GM19351 (cell line): ENCODE results near the gene MYOCD.

ENCODE experiments used
- ATAC-seq: cut with Tn5 transposase; IDR thresholded peaks from one replicate; pipeline ENCODE4 v1.9.1; 2021; ENCODE audit warnings: mild to moderate bottlenecking, moderate library complexity; ENCODE audit not compliant: unreplicated experiment

MYOCD gene

DNA sequence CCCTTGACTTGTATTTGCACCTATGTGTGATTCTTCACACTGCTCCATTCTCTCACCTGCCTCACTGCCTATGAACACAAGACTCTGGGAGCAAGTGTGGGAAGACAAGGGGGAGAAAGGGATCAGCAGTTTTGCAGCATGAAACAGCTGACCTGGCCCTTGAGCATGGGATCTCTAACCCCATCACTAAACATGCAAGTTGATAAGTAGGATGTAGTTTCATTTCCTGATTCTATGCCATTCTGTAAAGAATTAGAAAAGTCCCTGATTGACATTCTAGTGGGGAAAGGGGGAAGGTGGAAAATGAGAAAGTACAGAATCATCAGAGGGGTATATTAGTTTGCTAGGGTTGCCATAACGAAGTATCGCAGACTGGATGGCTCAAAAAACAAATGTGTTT is 25.3 kb upstream of the MYOCD start:
- no peak for ATAC-seq

DNA sequence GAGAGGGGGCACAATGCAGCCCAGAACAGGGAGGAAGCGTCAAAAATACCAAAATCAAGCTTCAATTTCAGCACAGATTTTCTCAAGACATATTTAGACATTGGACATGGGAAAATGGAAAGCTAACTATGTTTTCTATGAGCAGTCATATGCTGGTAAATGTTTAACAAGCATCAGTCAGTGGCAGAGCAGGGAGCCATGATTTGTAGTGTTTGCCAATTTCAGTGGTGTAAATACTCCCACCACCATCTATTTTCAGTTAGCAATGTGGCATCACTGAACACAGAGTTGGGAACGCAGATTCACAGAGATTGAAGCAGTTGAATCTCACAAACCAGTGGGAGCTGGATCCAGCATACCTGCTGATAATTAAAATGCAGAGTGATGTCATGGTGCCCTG is 24.6 kb upstream of the MYOCD start:
- no peak for ATAC-seq

DNA sequence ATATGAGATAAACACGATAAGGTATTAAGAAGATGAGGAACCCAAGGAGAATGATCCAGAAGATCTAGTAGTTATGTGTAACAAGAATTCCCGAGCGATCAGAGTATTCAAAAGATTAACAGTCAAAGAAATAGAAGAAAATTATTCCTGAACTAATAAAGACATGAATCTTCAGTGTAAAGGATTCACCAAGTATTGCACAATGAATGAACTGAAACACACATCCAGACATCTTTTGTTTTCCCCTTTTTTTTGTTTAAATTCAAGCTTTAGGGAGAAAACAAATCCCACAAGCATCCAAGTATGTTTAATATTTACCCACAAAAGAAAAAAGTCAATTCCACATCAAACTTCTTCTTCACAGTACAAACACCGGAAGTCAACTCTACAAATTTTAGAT is 23.7 kb upstream of the MYOCD start:
- ATAC-seq: no peak

DNA sequence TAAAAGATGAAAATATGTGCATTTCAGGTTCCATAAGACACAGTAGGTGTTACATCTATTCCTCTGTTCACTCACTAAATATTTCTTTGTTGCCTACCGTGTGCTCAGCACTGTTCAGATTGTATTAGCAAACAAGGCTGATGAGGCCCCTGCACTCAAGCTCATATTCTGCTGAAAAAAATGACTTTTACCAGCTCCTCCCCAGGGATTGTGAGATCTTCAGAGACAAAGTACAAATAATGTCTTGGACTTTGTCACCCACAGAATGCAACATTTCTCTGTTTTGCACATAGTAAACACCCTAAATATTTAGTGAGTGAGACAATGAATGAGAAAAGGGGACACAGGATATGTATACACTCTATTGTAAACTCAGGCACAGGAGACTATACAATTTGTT is 21.9 kb upstream of the MYOCD start:
- no peak for ATAC-seq

DNA sequence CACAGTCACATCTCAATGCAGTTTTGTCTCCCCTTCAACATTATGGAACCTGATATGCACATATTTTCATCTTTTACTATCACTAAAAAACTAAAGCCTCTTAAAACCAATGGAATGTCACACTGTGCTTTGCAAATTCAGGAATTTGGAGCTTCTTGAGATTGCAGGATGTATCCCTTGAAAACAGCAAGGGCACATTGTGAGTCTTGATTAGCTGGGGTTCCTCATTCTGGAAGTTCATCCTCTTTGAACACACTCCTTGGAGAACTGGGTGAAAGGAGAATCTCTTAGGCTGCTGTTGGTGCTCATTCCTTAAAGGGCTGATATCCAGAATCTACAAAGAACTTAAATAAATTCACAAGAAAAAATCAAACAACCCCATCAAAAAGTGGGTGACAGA is 21.1 kb upstream of the MYOCD start:
- ATAC-seq: no peak

DNA sequence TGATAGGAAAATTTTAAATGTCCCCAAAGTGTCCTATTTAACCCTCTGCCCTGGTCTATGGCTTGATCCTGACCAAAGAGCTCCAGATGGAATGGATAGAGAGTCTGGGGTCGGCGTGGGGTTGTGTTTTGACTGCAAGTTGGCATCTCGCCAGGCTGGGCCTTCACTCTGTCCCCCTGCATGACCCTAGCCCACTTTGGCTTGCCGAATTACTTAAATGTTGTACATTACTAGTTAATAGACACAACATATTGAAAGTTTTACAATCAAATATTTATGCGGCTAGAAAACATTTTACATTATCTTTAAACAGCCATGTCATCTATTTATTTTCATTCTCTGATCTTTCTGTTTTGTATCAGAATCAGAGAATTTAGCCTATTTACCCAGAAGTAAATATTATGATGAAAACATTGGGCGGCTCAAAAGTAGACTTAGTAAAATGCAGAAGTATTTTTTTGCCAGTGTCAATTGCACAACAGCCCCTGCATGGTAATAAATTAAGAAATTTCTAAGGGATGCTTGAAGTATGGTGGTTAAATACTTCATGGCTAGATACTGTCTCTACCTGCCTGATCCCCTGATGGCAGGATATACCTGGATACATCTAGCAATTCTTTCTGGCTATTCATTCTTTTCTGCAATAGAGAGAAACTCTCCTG is 18.8 kb upstream of the MYOCD start:
- ATAC-seq: no peak

DNA sequence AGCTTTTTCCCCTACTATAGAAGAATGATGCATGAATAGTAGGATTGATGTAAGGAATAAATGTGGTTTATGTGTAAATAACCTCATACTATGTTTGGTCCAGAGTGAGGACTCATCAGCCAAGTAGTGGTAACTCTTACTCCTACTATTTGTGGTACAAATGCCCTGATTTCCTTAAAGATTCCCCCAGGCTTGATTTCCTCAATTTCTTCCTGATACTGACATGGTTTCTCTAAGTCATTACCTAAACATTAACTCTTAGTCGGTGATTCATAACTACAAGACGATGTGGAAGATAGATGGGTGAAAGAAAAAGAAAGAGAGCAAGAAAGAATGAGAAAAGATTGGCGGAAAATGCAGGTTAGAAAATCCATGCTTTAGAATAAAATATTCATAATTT is 17.2 kb upstream of the MYOCD start:
- no peak for ATAC-seq

DNA sequence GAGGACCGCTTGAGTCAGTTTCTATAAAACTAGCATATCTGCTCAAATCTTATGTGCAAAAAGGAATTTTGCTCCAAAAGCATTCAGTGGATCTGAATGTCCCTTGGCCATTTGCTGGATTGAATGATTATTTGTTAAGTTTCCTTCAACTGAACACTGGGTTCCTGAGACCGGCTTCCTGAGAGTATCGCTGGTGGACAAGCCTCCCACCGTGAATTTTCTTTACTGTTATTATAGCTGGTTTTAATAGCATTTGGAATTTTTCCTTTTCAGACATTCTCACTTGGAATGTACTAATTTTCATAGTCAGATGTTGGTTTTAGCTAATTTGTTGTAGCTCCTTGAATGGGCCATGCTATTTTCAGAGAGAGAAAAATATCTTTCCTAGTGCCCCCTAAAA is 9.8 kb upstream of the MYOCD start:
- ATAC-seq: no peak

DNA sequence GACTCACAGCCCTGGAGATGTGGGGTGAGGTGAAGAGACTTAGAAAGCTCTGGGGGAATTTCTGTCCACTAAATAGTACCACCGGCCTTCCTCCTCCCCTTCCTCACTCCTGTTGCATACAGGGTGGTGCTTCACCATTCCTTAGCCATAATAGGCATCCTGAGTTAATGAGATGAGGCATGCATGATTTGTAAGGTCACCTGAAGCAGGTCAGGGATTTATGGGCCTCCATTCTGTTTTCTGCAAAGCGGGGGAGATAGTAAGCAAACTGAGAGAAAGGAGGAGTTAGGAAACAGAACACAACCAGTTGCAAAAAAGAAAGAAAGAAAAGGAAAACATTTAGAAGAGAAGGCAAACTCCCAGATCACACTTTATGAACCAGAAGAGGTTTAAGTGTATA is 9.3 kb upstream of the MYOCD start:
- ATAC-seq: no peak

DNA sequence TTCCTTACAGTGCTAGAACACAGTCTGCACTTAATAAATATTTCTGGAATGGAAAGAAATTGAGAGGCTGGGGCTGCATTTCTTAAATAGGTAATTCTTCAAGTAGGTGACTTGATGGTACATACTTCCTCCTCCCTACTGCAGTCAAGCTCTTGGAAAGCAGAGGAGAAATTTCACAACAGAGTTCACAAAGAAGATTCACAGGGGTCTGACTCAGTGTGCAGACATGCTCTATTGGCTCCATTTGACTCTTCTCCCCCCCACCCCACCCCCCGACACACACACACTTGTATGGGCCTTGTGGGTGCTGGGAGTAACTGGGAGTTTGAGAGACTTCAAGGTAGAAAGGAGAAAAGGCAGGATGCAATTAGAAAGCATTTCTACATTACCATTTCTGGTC is 6.2 kb upstream of the MYOCD start:
- ATAC-seq: no peak

DNA sequence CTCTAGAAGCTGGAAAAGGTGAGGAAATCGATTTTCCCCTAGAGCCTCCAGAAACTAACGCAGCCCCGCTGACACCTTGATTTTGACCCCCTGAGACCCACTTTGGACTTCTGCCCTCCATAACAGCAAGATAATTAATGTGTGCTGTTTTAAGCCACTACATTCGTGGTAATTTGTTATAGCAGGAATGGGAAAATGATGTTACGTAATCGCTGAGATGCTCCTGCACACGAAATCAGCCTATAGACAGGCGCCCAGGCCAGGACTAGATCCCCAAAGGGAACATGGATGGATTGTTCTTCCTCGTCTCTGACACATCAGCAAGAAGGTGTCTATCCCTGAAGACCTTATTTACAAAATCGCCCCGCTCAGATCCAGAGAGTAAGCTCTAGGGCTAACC is 1.4 kb upstream of the MYOCD start:
- ATAC-seq: no peak

DNA sequence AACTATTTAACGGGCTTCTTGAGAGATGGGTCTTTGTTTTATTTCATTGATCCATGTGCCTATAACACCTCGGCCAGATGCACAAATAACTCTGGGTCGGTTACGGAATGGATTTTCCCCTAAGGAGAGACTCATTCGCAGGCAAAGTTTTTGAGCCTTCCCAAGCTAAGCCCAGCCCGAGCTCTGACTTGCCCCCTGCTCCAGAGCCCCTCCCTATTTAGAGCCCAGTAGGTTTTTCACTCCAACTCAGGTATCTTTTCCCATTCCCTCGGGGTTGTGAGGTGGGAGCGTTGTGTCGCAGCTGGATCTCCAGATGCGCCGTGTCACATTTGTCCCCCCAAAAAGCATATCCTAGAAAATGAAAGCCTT is 812 bp upstream of the MYOCD start:
- ATAC-seq: no peak

DNA sequence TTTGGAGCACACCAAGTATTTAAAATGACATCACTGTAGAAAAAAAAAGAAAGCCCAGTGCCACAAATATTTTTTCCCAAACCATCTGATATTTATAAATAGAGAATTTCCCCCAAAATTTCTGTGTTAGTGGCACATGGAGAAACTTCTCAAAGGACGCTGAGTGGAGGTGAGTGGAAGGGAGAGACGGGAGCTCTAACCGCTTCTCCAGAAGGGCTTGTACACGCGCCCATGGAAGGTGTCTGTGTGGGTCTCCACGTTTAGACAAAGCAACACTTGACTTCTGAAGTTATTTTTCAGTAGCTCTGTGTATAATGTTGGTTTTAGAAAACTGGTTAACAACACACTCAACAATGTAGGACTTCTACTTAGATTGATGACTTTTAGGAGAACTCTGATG is 1.0 kb downstream of the MYOCD start:
- no peak for ATAC-seq

DNA sequence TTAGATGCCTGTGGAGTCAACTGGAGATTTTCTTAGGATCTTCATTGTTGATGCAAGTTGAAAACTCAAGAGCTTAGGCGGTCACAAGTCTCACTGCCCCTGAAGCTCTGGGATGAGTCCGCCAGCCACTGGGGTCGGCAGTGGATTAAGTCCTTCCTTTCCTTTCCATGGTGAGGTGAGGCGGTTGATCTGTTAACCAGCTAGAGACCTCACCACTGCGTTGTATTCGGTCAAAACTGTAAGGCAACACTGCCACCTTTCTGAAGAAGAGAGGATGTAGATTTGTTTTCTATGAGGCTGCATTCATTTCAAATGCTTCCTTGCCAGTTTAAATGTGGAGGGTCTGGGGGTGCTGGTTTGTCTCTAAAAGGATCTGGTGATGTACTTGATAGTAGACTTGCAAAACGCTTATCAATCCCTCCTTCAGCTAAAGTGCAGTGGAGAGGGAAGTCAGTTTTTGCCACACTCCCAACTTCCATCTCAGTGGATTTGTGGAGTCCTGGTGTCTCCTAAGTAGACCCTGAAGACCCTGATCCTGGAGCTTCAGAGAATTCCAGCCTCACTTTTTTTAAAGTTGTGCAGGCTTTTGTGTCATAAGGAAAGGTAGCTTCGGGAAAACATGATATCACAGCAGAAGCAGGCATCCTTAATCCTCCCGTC is 1.7 kb downstream of the MYOCD start:
- ATAC-seq: peak; percentile 53

DNA sequence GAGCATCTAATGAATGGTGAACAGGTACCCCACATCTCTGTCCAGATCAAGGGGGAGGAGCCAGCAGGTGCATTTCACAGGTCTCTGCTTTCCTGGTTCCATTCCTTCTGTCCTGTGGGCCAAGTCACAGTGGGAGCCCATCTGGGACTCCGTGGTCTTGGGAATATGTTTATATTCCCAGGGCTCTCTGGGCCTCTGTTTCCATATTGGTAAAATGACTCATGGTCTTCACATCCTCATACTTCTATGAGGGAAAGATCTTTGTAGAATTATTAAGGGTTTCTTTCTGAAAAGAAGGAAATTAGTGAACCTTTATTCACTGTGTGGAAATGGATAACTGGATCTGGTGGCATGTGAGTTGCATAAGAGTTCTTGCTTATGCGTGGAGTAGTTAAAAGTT is 6.2 kb downstream of the MYOCD start:
- ATAC-seq: no peak

DNA sequence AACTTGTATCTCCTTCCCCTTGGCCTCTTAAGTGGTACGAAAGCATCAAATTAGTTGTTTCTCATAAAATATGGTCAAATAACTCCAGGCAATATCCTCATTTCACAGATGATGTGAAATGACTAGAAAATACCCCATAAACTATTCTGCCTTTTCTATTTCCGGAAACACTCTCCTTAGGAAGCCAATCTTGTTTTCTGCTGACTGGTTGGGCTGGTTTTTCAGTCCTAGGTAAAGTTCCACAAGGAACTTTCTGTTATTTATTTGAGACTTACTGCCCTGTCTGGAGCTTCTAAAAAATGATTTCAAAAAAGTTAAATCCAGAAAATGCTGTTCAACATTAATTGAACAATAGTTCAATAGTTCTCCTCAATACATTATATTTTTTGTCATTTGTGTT is 7.3 kb downstream of the MYOCD start:
- ATAC-seq: no peak

DNA sequence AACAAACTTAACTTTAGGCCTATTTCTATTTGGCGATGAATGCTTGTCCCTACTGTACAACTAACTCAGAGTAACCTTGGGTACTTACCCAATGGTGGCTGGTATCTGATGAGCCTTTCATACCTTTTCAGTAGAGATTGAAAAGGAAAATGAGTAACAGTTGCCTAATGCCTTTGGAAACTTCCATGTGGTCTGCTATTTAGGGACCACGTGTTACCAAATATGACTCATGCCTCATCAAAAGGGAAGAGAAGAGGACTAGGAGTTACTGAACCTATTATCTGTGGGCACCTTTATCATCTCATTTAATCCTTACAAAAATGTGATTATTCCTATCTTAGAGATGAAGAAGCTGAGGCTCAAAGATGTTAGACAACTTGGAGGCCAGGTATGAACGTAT is 8.1 kb downstream of the MYOCD start:
- no peak for ATAC-seq

DNA sequence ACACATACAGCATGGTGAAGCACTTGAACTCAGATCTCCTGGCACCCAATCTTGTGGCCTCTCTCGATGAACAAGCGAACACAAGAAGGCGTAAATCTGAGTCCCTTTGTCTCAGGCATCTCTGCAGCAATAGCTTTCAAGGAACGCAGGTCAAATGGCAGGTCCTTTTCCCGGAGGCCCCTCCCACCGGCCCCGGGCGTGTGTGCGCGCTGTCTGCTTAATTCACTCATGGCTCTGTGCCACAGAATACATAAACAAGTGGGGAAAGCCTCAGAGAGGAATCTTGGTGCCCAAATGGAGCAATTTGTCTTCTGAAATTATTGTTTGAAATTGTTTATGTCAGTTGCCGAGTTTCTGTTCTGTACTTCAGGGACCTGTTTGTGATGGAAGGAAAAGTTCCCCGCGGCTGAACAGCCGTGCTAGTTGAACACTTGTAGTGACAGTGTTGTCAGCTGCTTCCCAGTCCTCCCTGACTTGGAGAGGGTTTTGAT is 14.8 kb downstream of the MYOCD start:
- no peak for ATAC-seq

DNA sequence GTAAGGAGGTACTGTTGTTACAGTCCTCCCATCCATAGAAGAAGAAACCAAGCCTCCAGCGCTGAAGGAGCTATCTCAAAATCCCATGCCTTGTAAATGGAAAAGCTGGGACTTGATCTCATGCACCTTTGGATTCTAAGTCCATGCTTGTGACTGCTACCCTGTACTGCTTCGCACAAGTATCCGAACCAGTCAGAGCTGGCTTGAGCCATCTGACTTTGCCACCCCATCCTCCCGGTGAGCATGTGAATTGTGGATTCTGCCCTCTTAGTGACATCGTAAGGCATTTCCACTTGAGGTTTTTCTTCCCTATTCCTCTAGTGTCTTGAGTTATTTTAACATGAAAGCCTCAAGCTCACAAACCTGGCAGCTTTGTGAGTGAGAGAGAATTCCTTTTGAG is 15.3 kb downstream of the MYOCD start:
- no peak for ATAC-seq

DNA sequence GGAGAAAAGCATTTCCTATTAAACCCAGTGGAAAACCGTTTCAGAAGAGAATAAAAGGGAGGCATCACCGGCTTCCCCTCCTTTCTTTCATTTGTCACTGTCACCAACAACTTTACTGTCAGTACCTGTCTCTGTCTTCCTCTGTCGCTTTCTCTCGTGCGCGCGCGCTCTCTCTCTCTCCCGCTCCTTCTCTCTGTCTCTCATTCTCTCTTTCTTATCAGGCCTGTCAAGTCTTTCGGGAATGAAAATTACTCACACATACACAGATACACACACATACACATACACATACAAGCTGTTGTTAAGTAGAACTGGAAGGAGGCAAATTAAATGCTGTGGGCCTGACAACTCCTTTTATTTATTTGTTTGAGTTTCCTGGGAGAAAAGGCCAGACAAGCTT is 17.6 kb downstream of the MYOCD start:
- ATAC-seq: no peak

DNA sequence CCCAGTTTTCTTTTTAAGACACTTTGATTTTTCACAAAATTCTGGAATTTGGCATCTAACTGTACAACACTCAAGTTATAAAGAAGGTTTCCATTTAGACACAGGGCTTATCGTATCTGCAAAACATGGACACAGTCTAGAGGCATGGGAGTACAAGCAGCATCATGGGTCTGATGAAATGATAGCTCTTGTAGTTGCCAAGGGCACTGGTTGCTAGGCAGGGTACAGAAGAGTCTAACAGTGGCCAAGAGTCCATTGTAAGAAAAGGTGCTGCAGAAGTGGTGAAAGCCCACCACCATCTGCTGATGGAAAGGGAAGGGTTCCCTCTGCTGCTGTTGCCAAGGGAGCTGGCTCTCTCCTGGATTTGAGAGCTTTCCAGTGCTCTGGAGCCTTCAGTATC is 20.8 kb downstream of the MYOCD start:
- no peak for ATAC-seq

DNA sequence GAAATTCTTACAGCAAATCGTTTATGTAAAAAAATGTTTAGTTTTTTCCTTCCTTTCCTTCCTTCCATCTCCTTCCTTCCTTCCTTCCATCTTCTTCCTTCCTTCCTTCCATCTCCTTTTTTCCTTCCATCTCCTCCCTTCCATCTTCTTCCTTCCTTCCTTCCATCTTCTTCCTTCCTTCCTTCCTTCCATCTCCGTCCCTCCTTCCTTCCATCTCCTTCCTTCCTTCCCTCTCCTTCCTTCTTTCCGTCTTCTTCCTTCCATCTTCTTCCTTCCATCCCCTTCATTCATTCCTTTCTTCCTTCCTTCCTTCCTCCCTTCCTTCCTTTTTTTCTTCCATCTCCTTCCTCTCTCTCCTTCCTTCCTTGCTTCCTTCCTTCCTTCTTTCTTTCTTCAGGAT is 22.7 kb downstream of the MYOCD start:
- no peak for ATAC-seq

DNA sequence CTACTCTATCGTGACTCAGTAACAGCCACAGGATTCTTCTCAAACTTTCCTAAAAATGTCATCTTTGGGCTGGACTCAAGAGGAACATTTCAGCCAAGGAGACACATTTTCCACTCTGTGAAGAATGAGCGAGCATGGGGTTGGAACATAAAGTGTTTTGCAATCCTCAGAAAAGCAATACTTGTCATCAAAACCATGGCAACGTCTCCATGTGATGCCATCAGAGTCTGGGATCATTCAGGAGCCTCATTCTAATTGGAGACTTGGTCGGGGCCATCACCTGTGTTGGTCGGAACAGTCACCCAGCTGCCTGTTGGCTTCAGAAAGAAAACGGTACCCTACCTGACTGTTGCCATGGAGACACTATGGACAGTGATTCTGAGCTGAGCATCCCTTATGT is 25.5 kb downstream of the MYOCD start:
- ATAC-seq: no peak
